GM18526 (cell line): ENCODE results near the gene CTBP2.

Experiments
- POLR2A ChIP-seq: IDR thresholded peaks from 3 replicates; pipeline ENCODE4 v1.6.1; 2011; ENCODE audit not compliant: insufficient read length; ENCODE audit errors: extremely low read depth

Gene CTBP2

DNA sequence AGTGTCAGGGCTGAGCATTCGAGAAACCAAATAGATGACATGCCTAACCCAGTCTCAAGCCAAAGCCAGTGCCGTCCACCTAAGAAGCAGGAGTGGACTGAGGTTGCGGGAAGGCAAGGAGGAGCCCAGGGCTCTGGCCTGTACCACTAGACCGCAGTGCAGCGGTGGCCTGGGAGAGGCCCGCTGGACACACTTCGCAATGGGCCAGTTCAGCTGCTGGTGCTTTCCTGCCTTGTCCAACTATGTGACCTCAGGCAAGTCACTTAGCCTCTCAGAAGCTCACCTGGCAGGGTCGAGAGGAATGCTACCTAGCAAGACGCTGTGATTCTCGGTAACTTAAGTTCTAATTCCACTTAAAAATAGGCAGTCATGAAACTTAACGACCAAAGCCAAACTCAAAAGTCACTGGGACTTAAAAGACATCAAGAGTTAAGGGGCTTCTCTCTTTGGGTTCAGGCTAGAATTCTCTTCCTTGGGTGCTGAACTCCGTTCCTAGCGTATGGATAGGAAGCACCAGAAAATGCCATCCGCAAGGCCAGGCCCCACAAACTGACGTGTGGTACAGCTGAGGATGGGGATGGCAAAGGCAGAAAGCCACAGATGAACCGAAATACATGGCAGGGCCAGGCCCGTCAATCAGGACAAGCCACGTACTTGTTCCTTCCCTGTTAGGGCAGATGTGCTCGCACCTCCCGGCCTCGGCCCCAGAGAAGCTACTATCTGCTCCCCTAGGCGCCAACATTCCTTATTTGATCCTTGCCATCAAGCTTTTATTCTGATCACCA, 34.2 kb downstream of the CTBP2 start:
- no peak for TF ChIP-seq POLR2A

DNA sequence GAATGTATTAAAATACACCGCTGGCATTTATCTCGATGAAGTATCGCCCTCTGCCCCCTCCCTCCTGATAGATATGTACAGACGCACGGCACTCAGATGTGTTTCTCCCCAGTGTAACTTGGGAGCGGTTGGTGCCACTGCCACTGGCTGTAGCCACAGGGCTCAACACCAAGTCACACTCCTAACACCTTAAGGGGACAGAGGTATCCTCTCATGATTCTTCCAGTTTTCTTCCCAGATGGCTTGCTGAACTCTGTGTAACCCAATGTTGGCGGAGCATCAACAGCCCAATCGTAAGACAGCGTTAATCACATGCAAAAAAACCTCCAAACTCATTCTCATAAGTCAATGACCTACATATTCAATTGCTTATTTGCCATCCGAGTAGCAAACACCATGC, 35.5 kb downstream of the CTBP2 start:
- no peak for TF ChIP-seq POLR2A

DNA sequence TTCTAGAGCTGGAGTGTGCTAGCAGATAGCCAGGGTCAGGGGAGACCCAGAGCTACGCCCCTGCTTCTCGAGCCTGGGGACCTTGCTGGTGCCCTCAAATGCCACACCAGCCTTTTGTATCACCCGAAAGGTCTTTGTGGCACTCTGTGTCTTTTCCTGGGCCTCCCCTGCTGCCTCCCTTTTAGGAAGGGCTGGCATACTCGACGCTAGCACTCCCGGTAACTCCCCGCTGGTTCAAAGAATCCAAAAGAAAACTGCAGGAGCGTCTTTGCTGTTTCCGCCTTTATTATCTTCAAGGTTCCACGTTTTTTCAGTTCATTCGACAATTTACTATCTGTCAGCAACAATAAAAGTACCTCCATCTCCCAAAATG, 36.3 kb downstream of the CTBP2 start:
- no peak for TF ChIP-seq POLR2A

DNA sequence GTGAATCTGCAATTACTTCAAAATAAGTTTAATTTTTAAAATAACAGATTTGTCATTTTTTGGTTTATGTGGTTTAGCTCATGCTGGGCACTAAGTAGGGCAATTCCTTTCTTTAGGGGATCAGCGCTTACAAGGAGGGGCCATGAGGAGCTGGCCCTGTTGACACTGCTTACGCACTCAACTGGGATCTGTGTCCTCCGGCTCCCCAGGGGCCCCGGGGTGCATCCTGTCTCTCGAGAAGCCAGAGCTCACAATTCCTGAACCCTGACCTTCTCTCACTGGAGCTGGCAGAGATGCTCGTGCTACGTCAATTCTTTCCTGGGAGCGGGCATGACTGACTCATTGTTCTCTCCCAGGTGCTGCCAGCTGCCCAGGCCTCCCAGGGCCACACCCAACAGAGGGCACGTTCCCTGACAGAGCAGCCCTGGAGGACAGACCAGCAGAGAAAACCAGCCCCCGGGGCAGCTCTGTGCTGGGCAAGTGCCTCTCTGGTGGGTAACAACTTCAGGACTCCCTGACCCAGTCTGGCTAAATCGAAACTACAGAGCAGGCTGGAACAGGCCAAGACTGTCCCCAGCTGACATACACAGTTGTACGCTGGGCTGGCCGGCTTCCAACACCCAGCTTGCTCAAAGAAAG, 36.8 kb downstream of the CTBP2 start:
- TF ChIP-seq POLR2A, result no peak

DNA sequence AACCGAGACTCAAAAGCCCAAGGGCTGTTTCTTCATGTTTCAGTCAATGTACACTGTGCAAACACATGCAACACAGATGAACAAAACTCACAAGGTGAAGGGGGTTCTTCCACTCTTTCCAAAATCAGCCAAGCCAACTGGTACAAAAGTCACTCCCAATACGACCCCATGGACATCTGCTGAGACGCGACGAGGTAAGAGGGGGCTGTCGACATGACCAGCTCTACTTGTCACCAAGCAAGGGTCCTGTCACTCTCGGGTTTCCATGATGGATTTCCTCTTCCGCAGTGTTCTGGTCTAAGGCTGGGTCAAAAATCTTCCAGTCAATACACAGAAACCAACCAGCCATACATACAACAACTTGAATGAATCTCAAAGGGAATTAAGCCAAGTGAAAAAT, 37.8 kb downstream of the CTBP2 start:
- no peak for TF ChIP-seq POLR2A

DNA sequence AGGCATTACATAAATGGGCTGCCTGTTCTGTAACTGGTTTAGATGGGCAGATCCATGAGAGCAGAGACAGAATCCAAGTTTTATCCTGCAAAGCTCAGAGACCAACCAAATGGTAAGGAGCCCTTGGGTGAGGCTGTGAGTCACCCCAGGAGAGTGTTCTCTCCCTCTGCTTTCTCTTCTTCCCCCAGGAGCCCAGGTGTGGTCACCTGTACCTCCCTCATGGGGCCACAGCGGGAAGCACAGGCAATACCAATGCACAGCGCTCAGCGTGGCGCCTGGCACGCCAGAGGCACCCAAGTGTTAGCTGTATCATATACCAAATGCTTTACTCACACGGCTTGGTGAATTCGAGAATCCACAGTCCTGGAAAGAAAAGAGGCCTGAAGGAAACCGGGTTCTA, 39.4 kb downstream of the CTBP2 start:
- TF ChIP-seq POLR2A, result no peak

DNA sequence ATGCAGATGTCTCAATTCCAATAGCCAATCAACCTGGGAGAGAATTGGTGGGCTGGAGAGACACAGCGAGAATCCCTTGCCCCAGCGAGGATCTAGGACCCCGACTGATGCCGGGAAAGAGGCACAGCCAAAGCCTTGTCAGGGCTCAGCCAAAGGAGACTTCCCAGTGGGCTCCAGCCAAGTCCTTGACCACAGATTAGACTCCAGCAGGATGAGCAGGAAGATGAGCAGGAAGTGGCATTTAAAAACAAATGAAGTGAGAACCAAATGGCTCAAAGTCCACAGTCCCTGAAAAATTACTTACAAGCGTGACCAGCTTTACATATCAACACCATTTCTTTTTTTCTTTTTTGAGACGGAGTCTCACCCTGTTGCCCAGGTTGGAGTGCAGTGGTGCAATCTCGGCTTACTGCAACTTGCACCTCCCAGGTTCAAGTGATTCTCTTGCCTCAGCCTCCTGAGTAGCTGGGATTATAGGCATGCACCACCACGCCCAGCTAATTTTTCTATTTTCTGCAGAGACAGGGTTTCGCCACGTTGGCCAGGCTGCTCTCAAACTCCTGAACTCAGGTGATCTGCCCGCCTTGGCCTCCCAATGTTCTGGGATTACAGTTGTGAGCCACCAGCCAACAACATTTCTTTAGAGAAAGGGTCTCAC, 40.2 kb downstream of the CTBP2 start:
- TF ChIP-seq POLR2A, result no peak

DNA sequence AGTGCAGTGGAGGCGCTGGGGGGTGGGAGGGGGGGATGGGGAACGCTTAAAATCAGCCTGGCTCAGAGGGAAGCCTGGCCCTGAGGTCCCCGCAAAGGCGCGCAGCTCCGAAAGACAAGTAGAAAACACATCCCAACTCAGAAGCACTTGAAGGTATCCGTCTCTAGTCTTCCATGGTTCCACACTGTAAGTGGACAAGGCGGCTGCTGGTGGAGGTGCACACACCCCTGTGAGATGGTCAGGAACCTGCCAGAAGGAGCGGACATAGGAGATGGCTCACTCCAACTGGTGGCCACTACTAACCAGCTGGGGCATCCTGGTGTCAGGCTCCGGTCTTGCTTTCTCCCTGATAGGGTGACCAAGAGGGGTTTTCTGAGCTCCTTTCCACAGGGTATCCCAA, 41.7 kb downstream of the CTBP2 start:
- no peak for TF ChIP-seq POLR2A

DNA sequence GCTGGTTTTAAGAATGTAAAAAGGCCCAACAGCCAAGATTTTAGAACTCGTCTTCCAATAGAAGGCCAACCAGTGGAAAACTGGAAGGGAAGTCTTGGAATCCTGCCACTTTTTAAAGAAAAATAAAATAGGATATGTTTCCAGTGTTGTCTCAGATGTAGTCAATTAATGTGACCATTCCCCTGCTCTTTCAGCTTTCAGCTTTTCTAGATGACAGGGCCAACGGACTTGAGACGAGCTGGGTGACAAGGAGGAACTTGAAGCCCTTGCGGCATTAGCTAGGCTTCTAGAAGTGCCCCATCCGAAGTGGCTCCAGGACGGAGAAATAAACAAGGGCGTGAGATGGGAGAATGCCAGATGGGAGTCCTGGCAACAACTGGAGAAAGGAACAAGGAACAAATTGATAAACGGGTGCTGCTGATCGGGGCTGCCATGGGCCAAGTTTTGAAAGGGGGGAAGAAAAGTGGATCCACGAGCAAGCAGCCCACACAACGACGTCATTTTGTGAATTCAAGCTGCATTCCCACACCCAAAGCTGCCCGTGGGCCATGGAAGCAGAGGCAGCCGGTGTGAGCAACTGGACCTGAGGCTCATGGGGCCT, 42.3 kb downstream of the CTBP2 start:
- TF ChIP-seq POLR2A, result no peak

DNA sequence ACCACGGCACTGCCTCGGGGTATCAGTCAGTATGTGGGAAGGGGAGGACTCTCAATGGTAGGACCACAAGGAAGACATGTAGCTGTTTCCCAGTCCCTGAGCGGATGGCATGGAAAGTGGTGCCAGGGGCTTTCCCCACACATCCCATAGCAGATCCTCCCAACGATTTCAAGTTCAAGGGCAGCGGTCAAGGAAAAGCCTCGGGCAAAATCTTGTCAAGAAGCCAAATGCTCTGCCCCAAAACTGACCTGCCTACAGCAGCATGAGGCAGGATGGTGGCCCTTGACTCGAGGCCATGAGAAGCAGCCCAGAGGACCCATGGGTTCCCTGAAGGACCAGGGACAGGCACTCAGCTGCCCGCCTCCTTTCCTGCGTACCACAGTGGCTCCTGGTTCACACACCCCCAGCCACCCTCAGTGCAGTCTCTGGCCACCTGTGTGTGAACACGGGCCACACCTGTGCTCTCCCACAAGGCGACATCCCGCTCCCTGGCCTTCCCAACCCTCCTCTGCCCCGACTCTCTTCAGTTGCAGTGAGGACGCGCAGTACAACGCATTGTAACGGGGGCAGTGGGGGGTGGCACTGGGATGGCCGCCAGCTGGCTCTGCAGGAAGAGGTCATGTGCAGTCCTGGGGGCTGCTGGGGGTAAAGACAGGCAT, 43.6 kb downstream of the CTBP2 start:
- TF ChIP-seq POLR2A, result no peak

DNA sequence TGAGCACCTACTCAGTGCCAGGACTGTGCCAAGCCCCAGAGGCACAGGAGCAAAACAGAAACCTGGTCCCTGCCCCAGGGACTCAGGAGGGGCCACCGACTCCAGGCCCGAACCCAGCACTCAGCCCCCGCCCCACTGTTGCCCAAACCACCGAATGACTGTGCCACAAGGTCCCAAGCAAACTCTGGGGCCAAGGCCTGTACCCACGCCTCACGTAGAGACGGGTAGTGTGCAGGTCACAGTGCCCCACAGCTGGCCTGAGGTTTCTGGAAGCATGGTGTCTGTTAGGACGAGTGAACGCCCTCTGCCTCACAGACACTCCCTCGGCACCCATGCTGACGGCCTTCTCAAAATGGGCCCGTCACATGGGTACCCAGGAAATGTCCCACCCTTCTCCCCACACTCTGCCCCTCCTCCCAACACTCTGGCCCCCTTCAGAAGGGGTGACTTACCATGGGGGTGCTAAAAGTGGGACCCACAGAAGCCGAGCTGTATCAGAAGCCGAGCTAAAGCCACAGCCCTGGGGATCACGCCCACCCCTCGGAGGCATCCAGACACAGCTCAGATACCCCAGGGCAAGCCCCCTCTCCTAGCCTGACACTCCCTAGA, 44.2 kb downstream of the CTBP2 start:
- TF ChIP-seq POLR2A, result no peak

DNA sequence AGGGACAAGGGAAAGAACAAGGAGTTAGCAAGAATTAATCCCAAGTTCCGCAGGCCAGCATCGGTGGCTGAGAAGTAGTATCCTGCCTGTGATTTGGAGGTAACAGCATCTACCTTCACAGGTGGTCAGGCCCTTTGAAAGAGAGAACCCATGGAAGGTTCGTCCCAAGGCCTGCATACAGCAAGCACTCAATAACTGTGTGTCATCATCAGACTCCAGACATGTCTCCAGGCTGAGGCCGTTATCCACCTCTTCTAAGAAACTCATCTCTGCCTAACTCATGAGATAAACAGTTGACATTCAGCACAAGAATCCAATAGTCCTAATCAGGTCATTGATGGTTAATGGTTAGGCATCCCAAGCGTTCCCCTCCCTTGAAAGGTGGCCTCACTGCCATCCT, 45.0 kb downstream of the CTBP2 start:
- TF ChIP-seq POLR2A, result no peak

DNA sequence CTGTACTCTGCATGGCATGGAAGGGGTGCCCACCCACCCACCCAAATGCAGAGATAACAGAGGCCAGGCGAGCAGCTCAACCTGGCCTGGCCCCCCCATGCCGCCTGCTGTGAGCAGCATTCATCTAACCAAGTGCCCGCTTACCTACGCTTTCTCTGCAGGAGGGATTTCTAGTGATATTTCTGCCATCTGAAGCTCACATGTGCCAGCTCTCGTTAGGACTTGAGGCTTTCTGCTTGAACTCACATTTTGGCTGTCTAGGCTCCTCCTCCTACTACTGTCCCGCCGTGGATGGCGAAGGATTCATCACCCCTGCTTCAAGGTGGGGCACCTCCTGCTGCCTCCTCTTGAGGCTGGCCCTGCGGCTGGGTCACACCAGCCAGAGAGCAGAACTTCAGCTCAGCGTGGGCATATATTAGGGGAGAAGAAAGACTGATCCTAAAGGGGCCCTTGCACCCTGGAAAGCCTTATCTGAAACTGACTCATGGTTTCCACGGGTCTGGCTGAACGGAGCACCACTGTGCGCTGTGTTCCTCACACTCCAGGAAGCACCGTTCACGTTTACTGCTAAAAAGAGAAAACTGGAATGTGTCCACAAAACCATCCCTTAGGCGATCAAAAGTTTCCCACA, 45.5 kb downstream of the CTBP2 start:
- no peak for TF ChIP-seq POLR2A

DNA sequence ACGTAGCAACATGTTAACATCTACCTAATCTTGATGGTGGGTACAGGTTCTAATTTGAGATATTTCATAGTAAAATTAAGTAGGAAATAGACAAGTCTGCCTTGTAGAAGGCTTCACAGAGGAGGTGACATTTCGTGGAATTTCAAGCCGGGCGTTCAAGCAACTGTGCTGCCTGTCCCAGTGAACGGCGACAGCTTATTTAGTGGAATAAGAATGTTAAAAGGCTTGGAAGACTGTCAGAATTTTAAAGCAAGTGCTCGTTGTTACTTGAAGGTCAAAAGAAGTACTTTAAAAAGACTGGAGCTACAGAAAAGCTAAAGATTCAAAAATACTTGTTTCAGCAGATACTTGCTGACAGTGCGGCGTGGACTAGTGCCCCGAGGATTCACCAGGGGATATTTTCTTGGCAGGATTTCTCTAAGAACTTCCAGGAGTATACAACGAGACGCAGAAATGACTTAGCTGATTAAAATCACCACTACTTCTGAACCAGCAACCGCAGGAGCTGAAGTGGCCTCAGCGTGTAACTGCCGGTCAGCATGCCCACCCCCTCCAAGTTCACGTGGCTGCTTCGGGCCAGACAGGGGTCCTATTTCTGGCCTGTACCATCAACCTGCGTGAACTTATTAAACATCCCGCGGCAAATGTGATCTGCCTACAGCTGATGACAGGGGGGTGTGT, 46.5 kb downstream of the CTBP2 start:
- TF ChIP-seq POLR2A, result no peak
